ENCODE measurements around the gene GNGT2. TPM values are rescaled to one million over a fixed set of nuclear protein-coding genes. Genes with fewer than 3 reads are reported as not detected.

GNGT2 gene
- total and polyA plus RNA-seq, 2 experiments from 2014 or later, result not detected

GRCh38 chr17:49213399-49213798, 3.0 kb upstream of the GNGT2 start:
- Histone ChIP-seq H3K27ac (no peak overlapping the region), H3K4me2 (no peak overlapping the region)

GRCh38 chr17:49209061-49209571, 1.3 kb downstream of the GNGT2 start:
- Histone ChIP-seq H3K27me3 (peaks cover 6% of the 10 kb centered on the region), H3K36me3 (replicated peaks; ENCODE audit: insufficient read depth, low read depth) (no peaks in the 10 kb centered on the region), H3K9me2 (replicated peaks; ENCODE audit: insufficient read depth) (no peaks in the 10 kb centered on the region), H3K27ac (no peak overlapping the region), H3K4me3 (no peak overlapping the region), H3K4me2 (no peak overlapping the region), H2AFZ (no peak overlapping the region), H3K4me1 (ENCODE audit: insufficient read depth) (no peaks in the 10 kb centered on the region), H3K79me2 (no peaks in the 10 kb centered on the region), H4K20me1 (ENCODE audit: insufficient read depth, poor library complexity, severe bottlenecking) (no peaks in the 10 kb centered on the region), H3K9me3 (ENCODE audit: low read depth) (no peaks in the 10 kb centered on the region)
- TF ChIP-seq EZH2phosphoT487 (IDR thresholded peaks at IDR 0.05; ENCODE audit: low read depth, severe bottlenecking, unreplicated experiment) (no peak), CTCF (IDR thresholded peaks at IDR 0.05; ENCODE audit: poor library complexity) (no peak)
- 89% methylated on average over 10 of the region's 10 CpGs for WGBS (ENCODE audit: low lambda C conversion rate, missing lambda C conversion rate)
- no peak for DNase-seq (ENCODE audit: low spot score)

More at GRCh38 chr17:49213399-49213798, 3.0 kb upstream of the GNGT2 start:
- H3K36me3 ChIP-seq (replicated peaks; ENCODE audit: insufficient read depth, low read depth), result no peaks in the 10 kb centered on the region
- TF ChIP-seq CTCF (IDR thresholded peaks at IDR 0.05; ENCODE audit: poor library complexity) (no peak), EZH2phosphoT487 (IDR thresholded peaks at IDR 0.05; ENCODE audit: low read depth, severe bottlenecking, unreplicated experiment) (no peak), EZH2 (IDR thresholded peaks at IDR 0.05; ENCODE audit: borderline replicate concordance) (no peak)
- no peaks in the 10 kb centered on the region for H3K79me2 ChIP-seq
- peaks cover 6% of the 10 kb centered on the region for H3K27me3 ChIP-seq
- no peaks in the 10 kb centered on the region for H3K9me3 ChIP-seq (ENCODE audit: low read depth)
- no peaks in the 10 kb centered on the region for H3K4me1 ChIP-seq (ENCODE audit: insufficient read depth)
- no peaks in the 10 kb centered on the region for H3K9me2 ChIP-seq (replicated peaks; ENCODE audit: insufficient read depth)
- no peak overlapping the region for H2AFZ ChIP-seq
- H4K20me1 ChIP-seq (ENCODE audit: insufficient read depth, poor library complexity, severe bottlenecking), result no peaks in the 10 kb centered on the region
- H3K4me3 ChIP-seq, result no peak overlapping the region
- 77% methylated on average over 5 of the region's 5 CpGs for WGBS (ENCODE audit: low lambda C conversion rate, missing lambda C conversion rate)
- no peak for DNase-seq (ENCODE audit: low spot score)

GRCh38 chr17:49204516-49204915, 5.9 kb downstream of the GNGT2 start:
- H3K9me2 ChIP-seq (replicated peaks; ENCODE audit: insufficient read depth), result no peaks in the 10 kb centered on the region
- no peak overlapping the region for H3K4me3 ChIP-seq
- H2AFZ ChIP-seq, result no peak overlapping the region
- H3K4me2 ChIP-seq, result no peak overlapping the region
- no peaks in the 10 kb centered on the region for H3K4me1 ChIP-seq (ENCODE audit: insufficient read depth)
- H3K79me2 ChIP-seq, result no peaks in the 10 kb centered on the region
- no peaks in the 10 kb centered on the region for H3K9me3 ChIP-seq (ENCODE audit: low read depth)
- 97% methylated on average over 2 of the region's 2 CpGs for WGBS (ENCODE audit: low lambda C conversion rate, missing lambda C conversion rate)
- H3K27me3 ChIP-seq, result peaks cover 6% of the 10 kb centered on the region
- no peak for DNase-seq (ENCODE audit: low spot score)
- TF ChIP-seq EZH2 (IDR thresholded peaks at IDR 0.05; ENCODE audit: borderline replicate concordance), result no peak
- no peak for TF ChIP-seq EZH2phosphoT487 (IDR thresholded peaks at IDR 0.05; ENCODE audit: low read depth, severe bottlenecking, unreplicated experiment)
- no peak for TF ChIP-seq CTCF (IDR thresholded peaks at IDR 0.05; ENCODE audit: poor library complexity)
- H3K27ac ChIP-seq, result no peak overlapping the region
- no peaks in the 10 kb centered on the region for H4K20me1 ChIP-seq (ENCODE audit: insufficient read depth, poor library complexity, severe bottlenecking)
- no peaks in the 10 kb centered on the region for H3K36me3 ChIP-seq (replicated peaks; ENCODE audit: insufficient read depth, low read depth)

- Histone ChIP-seq H3K27me3 (peaks cover 4% of the 10 kb centered on the region), H4K20me1 (ENCODE audit: insufficient read depth, poor library complexity, severe bottlenecking) (no peaks in the 10 kb centered on the region), H2AFZ (no peak overlapping the region), H3K36me3 (replicated peaks; ENCODE audit: insufficient read depth, low read depth) (no peaks in the 10 kb centered on the region), H3K4me2 (no peak overlapping the region), H3K9me2 (replicated peaks; ENCODE audit: insufficient read depth) (no peaks in the 10 kb centered on the region), H3K4me1 (ENCODE audit: insufficient read depth) (no peaks in the 10 kb centered on the region), H3K27ac (no peak overlapping the region), H3K9me3 (ENCODE audit: low read depth) (no peaks in the 10 kb centered on the region), H3K4me3 (no peak overlapping the region), H3K79me2 (no peaks in the 10 kb centered on the region)
- DNase-seq (ENCODE audit: low spot score), result no peak
- TF ChIP-seq CTCF (IDR thresholded peaks at IDR 0.05; ENCODE audit: poor library complexity), result no peak
- no peak for TF ChIP-seq EZH2 (IDR thresholded peaks at IDR 0.05; ENCODE audit: borderline replicate concordance)
- TF ChIP-seq EZH2phosphoT487 (IDR thresholded peaks at IDR 0.05; ENCODE audit: low read depth, severe bottlenecking, unreplicated experiment), result no peak
- 68% methylated on average over 2 of the region's 2 CpGs for WGBS (ENCODE audit: low lambda C conversion rate, missing lambda C conversion rate)
These were observed 6.6 kb downstream of the GNGT2 start for GRCh38 chr17:49203796-49204195.
